ENCODE data around the gene CD244.
"Not testable (repeated sequence)": the region's sequence is repeated elsewhere in the genome, so short reads cannot be mapped to it uniquely, and the experiment has no call there.

The CD244 gene

GRCh38 chr1:160877221-160877620 lies 14.5 kb upstream of the CD244 start:
- H3K27me3 ChIP-seq (ENCODE audit: insufficient read depth, poor library complexity, severe bottlenecking): peaks cover 6% of the 10 kb centered on the region
- H3K4me1 ChIP-seq (ENCODE audit: insufficient read depth, poor library complexity, severe bottlenecking): no peaks in the 10 kb centered on the region
- no peaks in the 10 kb centered on the region for H3K9me3 ChIP-seq (ENCODE audit: severe bottlenecking)
- H3K36me3 ChIP-seq (ENCODE audit: low read depth): no peaks in the 10 kb centered on the region
- DNase-seq (ENCODE audit: low spot score) (no peak), ATAC-seq (ENCODE audit: low read depth) (no peak)
- no peak overlapping the region for H3K27ac ChIP-seq (ENCODE audit: poor library complexity, severe bottlenecking)
- no peak overlapping the region for H3K4me3 ChIP-seq (ENCODE audit: severe bottlenecking)
- no peak for TF ChIP-seq CTCF (IDR thresholded peaks at IDR 0.05; ENCODE audit: poor library complexity, severe bottlenecking)

GRCh38 chr1:160876311-160876710 lies 13.6 kb upstream of the CD244 start:
- Histone ChIP-seq H3K4me1 (ENCODE audit: insufficient read depth, poor library complexity, severe bottlenecking) (no peaks in the 10 kb centered on the region), H3K9me3 (ENCODE audit: severe bottlenecking) (no peaks in the 10 kb centered on the region), H3K36me3 (ENCODE audit: low read depth) (no peaks in the 10 kb centered on the region), H3K27ac (ENCODE audit: poor library complexity, severe bottlenecking) (no peak overlapping the region), H3K4me3 (ENCODE audit: severe bottlenecking) (no peak overlapping the region), H3K27me3 (ENCODE audit: insufficient read depth, poor library complexity, severe bottlenecking) (peaks cover 6% of the 10 kb centered on the region)
- TF ChIP-seq CTCF (IDR thresholded peaks at IDR 0.05; ENCODE audit: poor library complexity, severe bottlenecking): no peak
- DNase-seq (ENCODE audit: low spot score) (no peak), ATAC-seq (ENCODE audit: low read depth) (no peak)

GRCh38 chr1:160875591-160875990 lies 12.9 kb upstream of the CD244 start:
- DNase-seq (ENCODE audit: low spot score); H3K9me3 ChIP-seq (ENCODE audit: severe bottlenecking); H3K27ac ChIP-seq (ENCODE audit: poor library complexity, severe bottlenecking); H3K4me3 ChIP-seq (ENCODE audit: severe bottlenecking); ATAC-seq (ENCODE audit: low read depth); H3K27me3 ChIP-seq (ENCODE audit: insufficient read depth, poor library complexity, severe bottlenecking); H3K36me3 ChIP-seq (ENCODE audit: low read depth); H3K4me1 ChIP-seq (ENCODE audit: insufficient read depth, poor library complexity, severe bottlenecking): not testable (repeated sequence)

GRCh38 chr1:160874935-160875334 lies 12.2 kb upstream of the CD244 start:
- Histone ChIP-seq H3K4me3 (ENCODE audit: severe bottlenecking) (no peak overlapping the region), H3K4me1 (ENCODE audit: insufficient read depth, poor library complexity, severe bottlenecking) (no peaks in the 10 kb centered on the region), H3K36me3 (ENCODE audit: low read depth) (no peaks in the 10 kb centered on the region), H3K27me3 (ENCODE audit: insufficient read depth, poor library complexity, severe bottlenecking) (peaks cover 6% of the 10 kb centered on the region), H3K9me3 (ENCODE audit: severe bottlenecking) (no peaks in the 10 kb centered on the region), H3K27ac (ENCODE audit: poor library complexity, severe bottlenecking) (no peak overlapping the region)
- ATAC-seq (ENCODE audit: low read depth): 0 out of 3 replicates have a peak, but pooled peaks have one; percentile 33
- TF ChIP-seq CTCF (IDR thresholded peaks at IDR 0.05; ENCODE audit: poor library complexity, severe bottlenecking): no peak
- no peak for DNase-seq (ENCODE audit: low spot score)

GRCh38 chr1:160868141-160868540 lies 5.5 kb upstream of the CD244 start:
- Histone ChIP-seq H3K9me3 (ENCODE audit: severe bottlenecking) (no peaks in the 10 kb centered on the region), H3K4me3 (ENCODE audit: severe bottlenecking) (no peak overlapping the region), H3K36me3 (ENCODE audit: low read depth) (no peaks in the 10 kb centered on the region), H3K27ac (ENCODE audit: poor library complexity, severe bottlenecking) (no peak overlapping the region), H3K4me1 (ENCODE audit: insufficient read depth, poor library complexity, severe bottlenecking) (no peaks in the 10 kb centered on the region), H3K27me3 (ENCODE audit: insufficient read depth, poor library complexity, severe bottlenecking) (peaks cover 4% of the 10 kb centered on the region)
- TF ChIP-seq CTCF (IDR thresholded peaks at IDR 0.05; ENCODE audit: poor library complexity, severe bottlenecking): no peak
- ATAC-seq (ENCODE audit: low read depth) (no peak), DNase-seq (ENCODE audit: low spot score) (no peak)

GRCh38 chr1:160867651-160868050 lies 5.0 kb upstream of the CD244 start:
- H3K4me1 ChIP-seq (ENCODE audit: insufficient read depth, poor library complexity, severe bottlenecking); H3K27me3 ChIP-seq (ENCODE audit: insufficient read depth, poor library complexity, severe bottlenecking); DNase-seq (ENCODE audit: low spot score); H3K36me3 ChIP-seq (ENCODE audit: low read depth); H3K4me3 ChIP-seq (ENCODE audit: severe bottlenecking); H3K9me3 ChIP-seq (ENCODE audit: severe bottlenecking); H3K27ac ChIP-seq (ENCODE audit: poor library complexity, severe bottlenecking); ATAC-seq (ENCODE audit: low read depth): not testable (repeated sequence)
